Sciatic nerve (tissue), 2 donors: ENCODE data around the gene DHRSX. TPM values are rescaled to one million over a fixed set of nuclear protein-coding genes. Genes with fewer than 3 reads are reported as not detected.
A peak's percentile ranks its signal among the peaks of the same experiment; 100 is the strongest.
"Not testable (repeated sequence)": the region's sequence is repeated elsewhere in the genome, so short reads cannot be mapped to it uniquely, and the experiment has no call there.

ENCODE experiments used
- ATAC-seq: fragments of 200-7000 bp; cut with Tn5 transposase; one replicate; pipeline ENCODE4 v1.9.1; 2020; ENCODE audit warnings: mild to moderate bottlenecking, moderate library complexity
- DNase-seq: peaks from one replicate; pipeline ENCODE4 v3.0.0-alpha.2; 2020; ENCODE audit warnings: low spot score
- intact Hi-C: fragments of 100-400 bp; cut with DNase I; formaldehyde crosslinking; loops from one replicate; pipeline ENCODE4 v1.14.2; 2022
- total RNA-seq: library from RNA; stranded (reverse); fragmentation: NEBNext Ultra II Directional; extraction: Animal tissue kit (Norgen Biotek cat#: 25700); gene quantifications from one replicate; pipeline ENCODE4 v1.2.1, GENCODE V29; 2021
- donor health status: DM: no; HTN: no; CAD: no.
- donor health status: DM: no; HTN: no; CAD: no.

Gene DHRSX
- total RNA-seq: 26.7 TPM

DNA sequence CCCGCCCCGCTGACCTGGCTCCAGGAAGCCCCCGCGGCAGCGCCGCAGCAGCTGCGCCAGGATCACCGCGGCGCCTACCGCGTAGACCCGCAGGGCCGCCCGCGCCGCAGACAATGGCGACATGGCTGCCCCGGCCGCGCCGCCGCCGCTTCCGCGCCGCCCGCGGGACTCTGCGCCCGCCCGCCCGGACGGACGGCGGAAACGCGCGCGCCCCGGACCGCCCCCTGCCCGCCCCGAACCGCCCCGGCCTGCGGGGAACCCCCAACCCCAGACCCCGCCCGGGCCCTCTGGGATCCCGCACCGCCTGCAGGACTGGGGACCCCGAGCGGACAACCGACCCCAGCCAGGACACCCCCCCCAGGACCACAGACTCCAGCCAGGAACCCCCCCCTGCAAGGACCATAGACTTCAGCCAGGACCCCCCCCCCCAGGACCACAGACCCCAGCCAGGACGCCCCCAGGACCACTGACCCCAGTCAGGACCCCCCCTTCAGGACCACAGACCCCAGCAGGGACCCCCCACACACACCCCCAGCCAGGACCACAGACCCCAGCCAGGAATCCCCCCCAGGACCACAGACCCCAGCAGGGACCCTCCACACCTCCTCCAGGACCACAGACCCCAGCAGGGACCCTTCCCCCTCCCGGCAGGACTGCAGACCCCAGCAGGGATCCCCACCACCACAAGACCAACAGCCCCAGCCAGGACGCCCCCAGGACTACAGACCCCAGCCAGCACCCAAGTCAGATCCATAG lies at the start of gene DHRSX, which contains the start of gene ZBED1:
DHRSX (minus strand) TSS at position 174 of the 756 bp plus-strand sequence; CDS start at position 123, 51 bp downstream.
ZBED1 (minus strand) TSS at position 174 of the 756 bp plus-strand sequence. CDS start 10,257 bp downstream, outside the sequence.
- intact Hi-C loops: no loop called here
- ATAC-seq (peak; percentile 30), DNase-seq (peak; percentile 74)

- no peak for ATAC-seq
- DNase-seq: no peak
- intact Hi-C loops: no loop called here
Measured at GRCh38 chrX:2549876-2550275, 49.1 kb upstream of the DHRSX start.

DNA sequence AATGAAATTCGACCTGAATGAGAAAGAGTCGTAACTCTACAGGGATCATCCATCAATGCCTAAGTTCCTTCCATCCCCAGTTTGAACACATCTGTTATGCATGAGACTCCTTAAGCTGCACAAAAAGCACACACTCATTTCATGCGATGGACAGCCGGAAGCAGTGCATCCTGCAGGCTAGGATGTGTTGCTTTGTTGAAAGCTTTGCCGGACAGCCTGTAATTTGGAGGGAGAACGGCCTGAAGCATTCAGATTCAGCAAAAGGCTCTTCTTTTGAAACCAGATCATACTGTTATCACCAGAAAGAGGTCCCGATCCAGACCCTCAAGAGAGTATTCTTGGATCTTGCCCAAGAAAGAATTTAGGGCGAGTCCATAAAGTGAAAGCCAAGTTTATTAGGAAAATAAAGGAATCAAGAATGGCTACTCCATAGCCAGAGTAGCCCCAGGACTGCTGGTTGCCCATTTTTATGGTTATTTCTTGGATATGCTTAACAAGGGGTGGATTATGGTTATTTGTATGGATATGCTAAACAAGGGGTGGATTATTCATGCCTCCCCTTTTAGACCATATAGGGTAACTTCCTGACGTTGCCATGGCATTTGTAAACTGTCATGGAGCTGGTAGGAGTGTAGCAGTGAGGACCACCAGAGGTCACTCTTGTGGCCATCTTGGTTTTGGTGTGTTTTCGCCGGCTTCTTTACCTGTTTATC lies 48.1 kb upstream of the DHRSX start:
- intact Hi-C loops: no loop called here
- DNase-seq (no peak), ATAC-seq (no peak)

DNA sequence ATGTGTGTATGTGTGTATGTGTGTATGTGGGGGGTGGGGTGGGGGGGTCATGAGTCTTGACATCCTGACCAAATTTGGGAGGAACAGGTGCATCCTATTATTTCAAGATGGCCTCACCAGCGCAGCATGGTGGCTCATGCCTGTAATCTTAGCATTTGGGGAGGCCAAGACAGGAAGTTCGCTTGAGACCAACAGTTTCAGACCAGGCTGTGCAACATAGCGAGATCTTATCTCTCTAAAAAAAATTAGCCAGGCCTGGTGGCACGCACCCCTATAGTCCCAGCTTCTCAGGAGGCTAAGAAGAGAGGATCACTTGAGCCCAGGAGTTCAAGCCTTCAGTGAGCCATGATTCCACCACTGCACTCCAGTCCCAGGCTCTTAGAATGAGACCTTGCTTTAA lies 47.0 kb upstream of the DHRSX start:
- ATAC-seq: no peak
- DNase-seq: no peak
- intact Hi-C loops: no loop called here

DNA sequence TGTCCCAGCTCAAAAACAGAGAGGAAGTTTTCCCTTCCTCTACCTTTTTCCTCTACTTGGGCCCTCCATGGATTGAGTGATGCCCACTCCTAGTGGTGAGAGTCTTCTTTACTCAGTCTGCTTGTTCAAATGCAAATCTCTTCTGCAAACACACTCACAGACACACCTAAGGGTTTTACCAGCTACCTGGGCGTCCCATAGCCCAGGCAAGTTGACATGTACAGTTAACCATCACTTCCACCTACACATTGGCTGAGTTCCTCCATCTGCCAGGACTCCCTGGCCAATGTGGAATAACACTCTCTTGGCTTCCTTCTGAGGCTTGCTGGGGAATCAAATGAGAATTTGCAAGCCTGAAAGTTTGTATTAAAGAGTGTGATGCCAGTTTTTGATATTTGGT lies 45.7 kb upstream of the DHRSX start:
- intact Hi-C loops: no loop called here

DNA sequence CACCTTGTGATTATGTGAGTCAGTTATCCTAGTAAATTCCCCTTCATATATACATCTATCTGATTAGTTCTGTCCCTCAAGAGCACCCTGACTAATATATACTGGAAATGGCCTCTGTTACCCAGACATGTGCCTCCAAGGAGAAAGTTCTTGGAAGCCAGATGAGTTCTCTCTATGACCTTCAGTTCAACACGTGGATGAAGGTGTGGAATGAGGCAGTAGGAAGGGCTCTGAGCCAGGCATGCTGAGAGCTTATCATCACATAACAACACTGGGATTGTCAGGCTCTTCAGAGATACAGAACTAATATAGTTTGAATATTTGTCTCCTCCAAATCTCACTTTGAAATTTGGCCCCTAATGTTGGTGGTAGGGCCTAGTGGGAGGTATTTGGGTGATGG lies 44.4 kb upstream of the DHRSX start:
- ATAC-seq (no peak), DNase-seq (no peak)
- intact Hi-C loops: no loop called here

More for the DNA sequence above, 45.7 kb upstream of the DHRSX start:
- DNase-seq (no peak), ATAC-seq (no peak)

DNA sequence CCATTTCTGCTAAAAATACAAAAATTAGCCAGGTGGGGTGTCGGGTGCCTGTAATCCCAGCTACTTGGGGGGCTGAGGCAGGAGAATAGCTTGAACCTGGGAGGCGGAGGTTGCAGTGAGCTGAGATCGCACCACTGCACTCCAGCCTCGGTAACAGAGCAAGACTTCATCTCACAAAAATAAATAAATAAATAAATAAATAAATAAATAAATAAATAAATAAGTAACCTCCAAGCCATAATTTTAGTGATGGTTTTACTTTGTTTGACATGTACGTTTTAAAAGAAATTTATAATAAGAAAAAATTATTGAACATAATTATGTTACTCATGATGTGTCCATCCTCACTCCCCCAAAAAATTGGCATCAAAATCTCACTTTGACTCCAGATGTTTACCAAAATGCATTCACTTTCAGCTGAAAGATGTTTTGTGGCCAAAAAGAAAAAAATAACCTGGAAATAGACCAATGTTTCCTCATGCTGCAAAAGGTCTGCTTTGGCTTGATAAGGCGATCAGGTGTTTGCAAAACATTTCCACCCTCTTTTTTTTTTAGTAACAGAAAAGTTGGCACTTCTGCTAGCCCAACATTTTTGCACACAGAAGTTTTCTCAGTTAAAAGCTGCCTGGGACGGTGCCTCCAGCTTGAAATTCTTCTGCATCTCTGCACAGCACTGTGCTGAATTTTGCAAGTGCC lies 42.2 kb upstream of the DHRSX start:
- ATAC-seq: no peak
- intact Hi-C loops: no loop called here
- DNase-seq: no peak

DNA sequence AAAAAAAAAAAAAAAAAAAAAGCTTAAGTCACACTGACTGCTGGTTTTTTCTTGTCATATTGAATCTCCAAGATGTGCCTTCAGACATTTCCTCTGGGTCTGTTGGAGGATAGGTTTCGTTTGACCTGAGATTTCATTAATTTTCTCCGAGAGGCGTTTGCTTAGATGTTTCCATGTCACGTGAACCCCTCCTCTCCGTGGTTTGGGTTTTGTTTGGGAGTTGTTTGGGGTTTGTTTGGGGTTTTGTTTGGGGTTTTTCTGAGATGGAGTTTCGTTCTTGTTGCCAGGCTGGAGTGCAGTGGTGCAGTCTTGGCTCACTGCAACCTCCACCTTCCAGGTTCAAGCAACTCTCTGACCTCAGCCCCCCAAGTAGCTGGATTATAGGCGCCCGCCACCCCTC lies 40.8 kb upstream of the DHRSX start:
- no peak for ATAC-seq
- intact Hi-C loops: no loop called here
- DNase-seq: no peak

DNA sequence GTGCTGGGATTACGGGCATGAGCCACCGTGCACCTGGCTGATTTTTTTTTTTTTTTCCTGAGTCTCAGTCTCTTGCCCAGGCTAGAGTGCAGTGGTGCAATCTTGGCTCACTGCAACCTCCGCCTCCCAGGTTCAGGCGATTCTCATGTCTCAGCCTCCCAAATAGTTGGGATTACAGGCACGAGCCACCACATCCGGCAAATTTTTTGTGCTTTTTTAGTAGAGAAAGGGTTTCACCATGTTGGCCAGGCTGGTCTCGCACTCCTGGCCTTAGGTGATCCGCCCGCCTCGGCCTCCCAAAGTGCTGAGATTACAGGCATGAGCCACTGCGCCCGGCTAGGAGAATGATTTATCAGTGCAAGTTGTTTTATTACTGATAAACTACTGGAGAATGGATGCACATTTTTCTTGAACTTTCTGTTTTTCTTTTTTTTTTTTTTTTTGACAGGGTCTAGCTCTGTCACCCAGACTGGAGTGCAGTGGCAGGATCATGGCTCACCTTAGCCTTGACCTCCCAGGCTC lies 39.7 kb upstream of the DHRSX start:
- intact Hi-C loops: no loop called here
- ATAC-seq (no peak), DNase-seq (no peak)

GRCh38 chrX:2539586-2539985 lies 38.8 kb upstream of the DHRSX start:
- no peak for ATAC-seq
- intact Hi-C loops: no loop called here
- DNase-seq: no peak

- ATAC-seq: peak; percentile 93
- DNase-seq: no peak
- intact Hi-C loops: no loop called here
Measured at GRCh38 chrX:2538031-2538757, 37.4 kb upstream of the DHRSX start.

DNA sequence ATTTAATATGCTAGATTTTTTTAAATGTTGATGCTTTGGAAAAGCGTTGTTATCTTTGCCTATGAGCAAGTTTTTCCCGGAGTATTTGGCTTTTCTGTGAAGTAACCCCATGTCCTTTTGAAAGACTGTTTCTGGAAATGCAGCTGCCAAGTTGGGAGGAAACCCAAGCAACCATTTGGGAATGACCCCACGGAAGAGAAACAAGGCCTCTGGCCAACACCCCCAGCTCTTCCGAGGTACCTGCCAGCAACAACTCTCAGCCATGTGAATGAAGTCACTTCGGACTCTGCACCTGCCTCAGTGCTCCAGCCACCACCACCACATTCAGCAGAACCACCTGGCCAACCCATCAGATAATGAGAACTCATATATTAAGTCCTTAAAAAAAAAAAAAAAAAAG lies 36.2 kb upstream of the DHRSX start:
- intact Hi-C loops: no loop called here
- peak; percentile 81 for ATAC-seq
- DNase-seq: no peak

DNA sequence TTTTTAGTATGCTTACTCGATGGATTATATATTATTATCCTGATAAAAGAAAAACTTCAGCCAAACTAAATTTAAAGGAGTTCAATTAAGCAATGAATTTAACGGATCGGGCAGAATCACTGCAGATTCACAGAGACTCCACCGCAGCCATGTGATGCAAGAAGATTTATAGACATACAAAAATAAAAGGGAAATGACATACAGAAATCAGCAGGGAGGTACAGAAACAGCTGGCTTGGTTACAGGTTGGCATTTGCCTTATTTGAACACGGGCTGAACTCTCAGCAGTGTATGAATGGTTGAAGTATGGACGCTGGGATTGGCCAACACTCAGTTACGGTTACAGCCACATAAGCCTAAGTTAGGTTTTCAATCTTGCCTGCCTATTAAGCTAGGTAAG lies 35.4 kb upstream of the DHRSX start:
- no peak for DNase-seq
- no peak for ATAC-seq
- intact Hi-C loops: no loop called here

DNA sequence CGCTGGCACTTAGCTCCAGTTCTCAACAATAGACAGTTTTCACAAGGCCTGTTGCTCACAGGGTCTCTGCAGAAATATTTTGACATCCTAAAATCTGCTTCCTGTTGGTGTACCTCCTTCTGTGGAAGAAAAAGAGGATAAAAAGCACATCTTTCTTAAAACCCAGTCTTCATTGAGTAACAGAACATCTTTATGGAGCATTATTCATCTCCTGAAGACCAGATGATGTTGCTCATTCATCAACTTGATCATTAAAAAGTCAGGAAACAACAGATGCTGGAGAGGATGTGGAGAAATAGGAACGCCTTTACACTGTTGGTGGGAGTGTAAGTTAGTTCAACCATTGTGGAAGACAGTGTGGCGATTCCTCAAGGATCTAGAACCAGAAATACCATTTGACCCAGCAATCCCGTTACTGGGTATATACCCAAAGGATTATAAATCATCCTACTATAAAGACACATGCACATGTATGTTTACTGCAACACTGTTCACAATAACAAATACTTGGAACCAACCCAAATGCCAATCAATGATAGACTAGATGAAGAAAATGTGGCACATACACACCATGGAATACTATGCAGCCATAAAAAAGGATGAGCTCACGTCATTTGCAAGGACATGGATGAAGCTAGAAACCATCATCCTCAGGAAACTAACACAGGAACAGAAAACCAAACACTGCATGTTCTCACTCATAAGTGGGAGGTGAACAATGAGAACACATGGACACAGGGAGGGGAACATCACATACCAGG lies 33.7 kb upstream of the DHRSX start:
- ATAC-seq, intact Hi-C loops, DNase-seq: not testable (repeated sequence)

DNA sequence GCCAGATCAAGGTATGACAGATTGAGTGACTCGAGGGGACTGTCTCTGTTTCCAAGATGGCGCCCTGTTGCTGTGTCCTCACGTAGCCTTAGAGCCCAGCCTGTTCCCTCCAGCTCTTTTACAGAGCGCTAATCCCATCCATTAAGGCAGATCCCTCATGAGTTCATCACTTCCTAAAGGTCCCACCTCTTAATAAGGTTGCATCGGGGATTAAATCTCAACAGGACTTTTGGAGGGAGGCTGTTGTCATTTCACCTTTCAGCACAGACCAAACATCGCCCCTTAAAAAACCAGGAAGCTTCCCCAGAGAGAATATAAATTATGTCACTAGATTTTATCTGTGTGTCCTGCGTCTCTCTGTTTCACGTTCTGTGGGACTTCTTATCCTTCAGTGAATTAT lies 32.6 kb upstream of the DHRSX start:
- no peak for ATAC-seq

GRCh38 chrX:2526390-2526789 lies 25.6 kb upstream of the DHRSX start:
- ATAC-seq (no peak), DNase-seq (no peak)
- intact Hi-C loops: no loop called here

More for the DNA sequence above, 32.6 kb upstream of the DHRSX start:
- intact Hi-C loops: no loop called here
- no peak for DNase-seq

- ATAC-seq (no peak), DNase-seq (no peak)
- intact Hi-C loops: no loop called here
Measured at GRCh38 chrX:2523911-2524310, 23.1 kb upstream of the DHRSX start.

DNA sequence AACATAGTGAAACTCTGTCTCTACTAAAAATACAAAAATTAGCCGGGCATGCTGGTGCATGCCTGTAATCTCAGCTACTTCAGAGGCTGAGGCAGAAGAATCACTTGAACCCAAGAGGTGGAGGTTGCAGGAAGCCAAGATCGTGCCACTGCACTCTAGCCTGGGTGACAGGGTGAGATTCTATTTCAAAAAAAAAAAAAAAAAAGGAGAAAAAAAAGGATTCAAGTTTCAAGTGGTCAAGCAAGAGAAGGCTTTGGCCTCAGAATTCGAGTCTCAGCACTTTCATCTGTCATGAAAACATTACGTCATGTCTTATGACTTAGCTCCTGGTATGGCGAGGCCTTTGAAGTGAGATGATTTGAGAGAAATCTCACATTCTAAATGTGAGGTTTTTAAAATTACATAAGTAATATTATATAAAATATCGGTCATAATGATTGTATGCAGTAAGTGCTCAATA lies 21.2 kb upstream of the DHRSX start:
- intact Hi-C loops: no loop called here
- DNase-seq (no peak), ATAC-seq (peak; percentile 61)
